ENCODE results near the gene ODC1.
"Not testable (repeated sequence)": the region's sequence is repeated elsewhere in the genome, so short reads cannot be mapped to it uniquely, and the experiment has no call there.

ODC1 gene

GRCh38 chr2:10447895-10448575 lies at the start of gene ODC1:
ODC1 (minus strand) TSS chr2:10448327; CDS start chr2:10445032, 3,295 bp downstream.
- DNase-seq (ENCODE audit: low spot score): peak; percentile 97

DNA sequence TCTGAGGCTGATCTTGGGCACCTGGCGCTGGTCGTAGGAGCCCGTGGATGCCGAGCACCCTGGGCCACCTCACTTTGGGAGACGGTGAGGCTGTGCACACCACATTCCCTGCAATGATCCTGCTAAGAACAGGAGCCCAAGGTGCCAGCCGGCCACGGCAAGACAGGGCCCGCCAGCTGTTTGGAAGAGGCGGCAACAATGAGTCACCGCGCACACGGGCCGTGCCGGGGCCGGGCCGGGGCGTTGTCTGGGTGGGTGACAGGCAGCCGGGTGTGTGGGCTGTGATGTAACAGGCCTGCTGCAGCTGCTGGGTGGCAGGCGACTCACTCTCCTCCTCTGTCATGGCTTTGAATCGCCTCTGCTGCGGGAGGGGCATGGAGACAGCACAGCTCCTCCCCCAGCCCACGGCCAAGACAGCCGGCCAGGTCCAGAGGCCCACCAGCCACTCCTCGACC lies 49.7 kb upstream of the ODC1 start:
- no peak for DNase-seq (ENCODE audit: low spot score)

DNA sequence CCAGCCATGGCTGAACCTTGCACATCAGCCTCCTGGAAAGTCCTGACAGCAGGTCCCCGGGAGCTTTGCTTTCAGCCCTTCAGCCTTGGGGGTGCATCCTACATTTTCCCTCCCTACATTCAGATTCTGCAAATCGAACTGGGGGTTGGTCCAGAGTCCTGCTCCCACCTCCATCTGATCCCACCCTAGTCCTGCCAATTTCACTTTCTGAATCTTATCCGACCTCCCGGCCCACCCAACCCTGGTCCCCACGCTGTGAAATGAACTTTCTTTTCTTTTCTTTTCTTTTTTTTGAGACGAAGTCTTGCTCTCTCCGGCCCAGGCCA lies 47.8 kb upstream of the ODC1 start:
- DNase-seq (ENCODE audit: low spot score): no peak

GRCh38 chr2:10495311-10495987 lies 47.3 kb upstream of the ODC1 start:
- DNase-seq (ENCODE audit: low spot score): no peak

- DNase-seq (ENCODE audit: low spot score): no peak
Measured at GRCh38 chr2:10494351-10495066, 46.4 kb upstream of the ODC1 start.

GRCh38 chr2:10493634-10494281 lies 45.6 kb upstream of the ODC1 start:
- DNase-seq (ENCODE audit: low spot score): no peak

DNA sequence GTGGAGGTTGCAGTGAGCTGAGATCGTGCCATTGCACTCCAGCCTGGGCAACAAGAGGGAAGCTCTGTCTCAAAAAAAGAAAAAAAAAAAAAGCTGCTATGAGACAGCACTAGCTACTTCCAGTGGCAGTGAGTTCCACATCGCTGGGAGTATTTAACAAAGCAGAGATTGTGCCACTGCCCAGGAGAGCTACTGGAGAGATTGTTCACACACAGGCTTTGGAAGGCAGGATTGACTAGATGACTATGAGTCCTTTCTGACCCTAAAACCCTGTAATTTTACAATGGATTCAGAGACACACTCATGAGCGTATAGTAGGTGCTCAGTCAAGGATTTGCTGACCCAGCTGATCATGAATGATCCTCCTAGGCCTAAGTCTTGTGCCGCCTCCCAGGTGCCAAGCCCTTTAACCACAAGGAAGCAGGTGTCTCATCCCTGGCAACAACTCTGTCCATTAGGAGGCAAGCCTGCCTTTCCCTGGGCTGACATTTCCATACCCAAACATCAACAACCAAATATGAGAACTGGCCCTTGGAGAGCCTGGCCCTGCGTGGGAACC lies 45.0 kb upstream of the ODC1 start:
- no peak for DNase-seq (ENCODE audit: low spot score)

GRCh38 chr2:10490806-10491291 lies 42.7 kb upstream of the ODC1 start:
- no peak for DNase-seq (ENCODE audit: low spot score)

- DNase-seq (ENCODE audit: low spot score): no peak
Measured at GRCh38 chr2:10489842-10490555, 41.9 kb upstream of the ODC1 start.

DNA sequence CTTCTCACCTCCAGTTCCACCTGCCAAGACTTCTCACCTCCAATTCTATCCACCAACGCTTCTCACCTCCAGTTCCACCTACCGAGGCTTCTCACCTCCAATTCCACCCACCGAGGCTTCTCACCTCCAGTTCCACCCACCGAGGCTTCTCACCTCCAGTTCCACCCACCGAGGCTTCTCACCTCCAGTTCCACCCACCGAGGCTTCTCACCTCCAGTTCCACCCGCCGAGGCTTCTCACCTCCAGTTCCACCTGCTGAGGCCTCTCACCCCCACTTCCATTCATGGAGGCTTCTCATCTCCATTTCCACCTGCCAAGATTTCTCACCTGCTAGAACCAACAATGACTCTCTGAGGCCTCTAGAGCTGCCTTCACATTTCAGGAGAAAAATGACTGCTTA lies 40.0 kb upstream of the ODC1 start:
- not testable (repeated sequence) for DNase-seq (ENCODE audit: low spot score)

GRCh38 chr2:10487741-10488104 lies 39.6 kb upstream of the ODC1 start:
- DNase-seq (ENCODE audit: low spot score): not testable (repeated sequence)

GRCh38 chr2:10487081-10487740 lies 39.1 kb upstream of the ODC1 start:
- no peak for DNase-seq (ENCODE audit: low spot score)

DNA sequence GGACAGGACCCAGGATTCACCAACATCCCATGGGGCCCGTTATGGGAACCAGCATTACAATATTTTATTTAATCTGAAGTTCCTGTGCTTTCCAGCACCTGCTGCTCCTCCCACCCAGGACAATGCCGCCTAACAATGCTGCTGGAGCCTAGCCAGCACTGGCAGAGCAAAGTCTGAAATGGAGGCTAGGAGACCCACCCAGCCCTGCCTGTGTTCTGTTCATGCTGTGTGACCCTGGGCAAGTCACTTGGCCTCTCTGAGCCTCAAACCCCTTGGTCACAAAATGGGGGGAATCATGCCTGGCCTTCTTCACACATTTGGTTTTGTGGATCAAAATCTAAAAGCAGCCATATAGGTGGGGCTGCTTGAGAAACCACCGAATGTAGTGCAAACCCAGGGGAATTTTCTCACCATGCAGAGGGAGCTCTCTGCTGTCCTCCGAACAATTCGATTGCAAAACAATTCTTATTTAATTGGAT lies 38.5 kb upstream of the ODC1 start:
- no peak for DNase-seq (ENCODE audit: low spot score)

DNA sequence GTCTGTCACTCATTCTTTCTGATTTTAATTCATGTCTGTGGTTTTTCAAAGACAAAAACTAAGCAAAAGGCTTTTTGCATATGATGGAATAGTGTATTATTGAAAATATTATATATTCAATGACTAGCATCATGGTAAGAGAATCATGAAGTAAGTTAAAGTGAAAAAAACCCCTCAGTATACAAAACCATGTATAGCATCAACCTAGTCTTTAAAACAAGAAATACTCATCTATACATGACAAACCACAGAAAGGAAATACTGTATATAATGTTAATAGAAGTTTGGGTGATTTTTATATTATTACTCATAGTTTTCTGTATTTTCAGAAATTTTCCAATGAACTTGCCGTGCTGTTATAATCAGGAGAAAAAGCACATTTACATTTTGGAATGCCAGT lies 38.0 kb upstream of the ODC1 start:
- DNase-seq (ENCODE audit: low spot score): no peak

GRCh38 chr2:10482913-10483312 lies 34.8 kb upstream of the ODC1 start:
- no peak for DNase-seq (ENCODE audit: low spot score)

DNA sequence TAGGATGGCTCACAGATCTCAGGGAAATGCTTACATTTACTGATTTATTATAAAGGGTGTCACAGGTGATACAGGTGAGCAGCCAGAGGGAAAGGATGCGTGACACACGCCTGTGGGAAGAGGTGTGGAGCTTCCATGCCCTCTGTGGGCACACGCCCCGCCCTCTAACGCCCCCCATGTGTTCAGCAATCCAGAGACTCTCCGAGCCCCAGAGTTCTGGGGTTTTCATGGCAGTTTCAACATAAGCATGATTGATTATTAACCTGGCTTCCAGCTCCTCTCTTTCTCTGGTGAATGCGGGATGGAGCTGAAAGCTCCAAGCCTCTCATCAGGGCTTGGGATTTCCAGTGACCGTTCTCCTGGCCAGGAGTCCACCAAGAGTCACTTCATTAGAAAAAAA lies 34.3 kb upstream of the ODC1 start:
- DNase-seq (ENCODE audit: low spot score): no peak

DNA sequence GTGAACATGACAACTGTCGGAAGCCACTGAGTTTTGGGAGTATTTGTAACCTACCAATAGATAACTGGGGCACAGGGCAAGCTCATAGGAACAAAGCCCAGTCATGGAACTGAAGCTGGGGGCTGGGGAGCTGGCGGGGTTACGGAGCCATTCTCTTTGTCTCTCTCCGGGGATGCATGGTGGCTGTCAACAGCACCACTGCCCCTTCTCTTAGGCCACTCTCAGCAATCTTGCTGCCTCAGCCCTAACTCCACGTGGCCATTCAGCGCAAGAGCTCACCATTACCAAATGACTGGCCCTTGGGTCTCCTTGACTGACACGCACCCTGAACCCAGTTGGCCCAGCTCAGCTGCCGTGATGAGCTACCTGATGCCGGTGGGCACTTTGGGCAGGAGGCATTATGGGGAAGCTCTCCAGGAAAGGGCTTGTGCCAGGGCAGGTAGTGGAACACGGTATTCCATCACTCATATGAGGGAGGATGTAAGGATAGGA lies 33.6 kb upstream of the ODC1 start:
- DNase-seq (ENCODE audit: low spot score): no peak

GRCh38 chr2:10481055-10481665 lies 33.0 kb upstream of the ODC1 start:
- DNase-seq (ENCODE audit: low spot score): no peak

DNA sequence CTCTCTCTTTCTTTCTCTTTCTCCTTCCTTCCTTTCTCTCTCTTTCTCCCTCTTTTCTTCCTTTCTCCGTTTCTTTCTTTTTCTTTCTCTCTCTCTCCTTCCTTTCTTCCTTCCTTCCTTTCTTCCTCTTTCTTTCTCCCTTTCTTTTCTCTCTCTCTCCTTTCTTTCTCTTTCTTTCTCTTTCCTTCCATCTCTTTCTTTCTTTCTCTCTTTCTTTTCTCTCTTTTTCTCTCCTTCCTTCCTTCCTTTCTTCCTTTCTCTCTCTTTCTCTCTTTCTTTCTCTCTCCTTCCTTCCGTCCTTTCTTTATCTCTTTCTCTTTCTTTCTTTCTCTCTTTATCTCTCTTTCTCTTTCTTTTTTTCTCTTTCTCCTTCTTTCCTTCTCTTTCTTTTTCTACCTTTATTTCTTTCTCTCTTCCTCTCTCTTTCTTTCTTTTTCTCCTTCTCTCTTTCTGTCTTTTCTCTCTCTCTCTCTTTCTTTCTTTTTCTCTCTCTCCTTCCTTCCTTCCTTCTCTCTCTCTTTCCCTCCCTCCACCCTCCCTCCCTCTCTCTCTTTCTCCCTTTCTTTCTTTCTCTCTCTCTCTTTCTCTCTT lies 32.3 kb upstream of the ODC1 start:
- no peak for DNase-seq (ENCODE audit: low spot score)

DNA sequence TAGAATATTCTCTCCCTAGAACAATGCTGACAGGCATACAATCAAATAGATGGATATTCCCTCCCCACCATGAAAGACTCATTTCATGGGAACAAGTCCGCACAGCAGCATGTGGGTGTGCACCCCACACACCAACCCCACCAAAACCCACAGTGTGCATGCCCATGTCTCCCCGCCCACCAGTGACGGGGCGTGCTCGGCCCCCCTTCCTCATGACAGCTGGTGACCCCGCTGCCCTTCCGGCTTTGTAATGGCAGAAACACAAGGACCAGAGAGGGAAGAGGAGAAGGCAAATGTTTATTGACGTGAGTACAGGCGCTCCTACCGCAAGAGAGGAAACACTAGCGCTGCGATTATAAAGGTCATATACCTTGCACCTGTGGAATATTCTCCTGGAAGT lies 30.8 kb upstream of the ODC1 start:
- DNase-seq (ENCODE audit: low spot score): no peak

Measured in hematopoietic multipotent progenitor cell treated with erythropoietin and hydrocortisone succinate and interleukin-3 and kit ligand, for 17 days (in vitro differentiated cells).